Measurements from ENCODE around the gene WARS2.

Gene WARS2

DNA sequence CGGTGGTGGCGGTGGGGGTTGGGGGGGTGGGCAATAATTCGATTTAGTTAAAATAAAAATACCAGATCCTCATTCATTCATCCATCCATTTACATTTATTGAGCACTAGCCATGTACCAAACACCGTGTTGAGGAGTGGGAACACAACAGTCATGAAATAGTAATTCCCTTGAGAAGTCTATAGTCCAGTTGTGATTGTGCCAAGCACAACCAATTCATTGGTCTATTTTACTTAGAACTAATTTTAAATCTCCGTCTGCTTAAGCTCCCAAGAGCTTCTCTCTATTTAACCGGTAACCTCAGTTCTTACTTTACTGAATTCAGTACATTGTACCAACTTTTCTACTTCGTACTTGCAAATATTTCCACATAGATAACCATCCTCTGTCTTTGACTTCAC, 38.4 kb downstream of the WARS2 start:
- no peak overlapping the region for H3K27ac ChIP-seq
- TF ChIP-seq, protein P1, sequence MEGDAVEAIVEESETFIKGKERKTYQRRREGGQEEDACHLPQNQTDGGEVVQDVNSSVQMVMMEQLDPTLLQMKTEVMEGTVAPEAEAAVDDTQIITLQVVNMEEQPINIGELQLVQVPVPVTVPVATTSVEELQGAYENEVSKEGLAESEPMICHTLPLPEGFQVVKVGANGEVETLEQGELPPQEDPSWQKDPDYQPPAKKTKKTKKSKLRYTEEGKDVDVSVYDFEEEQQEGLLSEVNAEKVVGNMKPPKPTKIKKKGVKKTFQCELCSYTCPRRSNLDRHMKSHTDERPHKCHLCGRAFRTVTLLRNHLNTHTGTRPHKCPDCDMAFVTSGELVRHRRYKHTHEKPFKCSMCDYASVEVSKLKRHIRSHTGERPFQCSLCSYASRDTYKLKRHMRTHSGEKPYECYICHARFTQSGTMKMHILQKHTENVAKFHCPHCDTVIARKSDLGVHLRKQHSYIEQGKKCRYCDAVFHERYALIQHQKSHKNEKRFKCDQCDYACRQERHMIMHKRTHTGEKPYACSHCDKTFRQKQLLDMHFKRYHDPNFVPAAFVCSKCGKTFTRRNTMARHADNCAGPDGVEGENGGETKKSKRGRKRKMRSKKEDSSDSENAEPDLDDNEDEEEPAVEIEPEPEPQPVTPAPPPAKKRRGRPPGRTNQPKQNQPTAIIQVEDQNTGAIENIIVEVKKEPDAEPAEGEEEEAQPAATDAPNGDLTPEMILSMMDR (IDR thresholded peaks at IDR 0.05), result no peak
- no peak for TF ChIP-seq ZFX (IDR thresholded peaks at IDR 0.05; ENCODE audit: borderline replicate concordance)

DNA sequence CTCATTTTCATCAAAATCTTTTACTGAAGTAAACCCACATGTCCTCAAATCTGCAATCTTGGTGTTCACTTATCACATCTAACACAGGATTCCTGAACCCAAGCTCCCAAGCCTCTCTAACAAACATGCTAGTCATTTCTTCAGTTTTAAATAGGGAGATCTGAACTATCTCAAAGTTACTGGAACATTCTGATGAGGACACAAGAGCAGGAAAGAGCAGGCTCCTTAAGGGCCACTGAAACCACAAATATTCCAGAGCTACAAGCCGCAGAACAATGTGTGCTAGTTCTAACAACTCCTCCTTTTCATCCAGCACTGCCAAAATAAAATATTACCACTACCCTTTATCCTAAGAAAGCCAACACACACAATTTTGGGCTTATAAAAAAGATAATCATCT, 38.9 kb downstream of the WARS2 start:
- H3K27ac ChIP-seq, result no peak overlapping the region; the same call in 1 of the 2 replicates
- no peak for TF ChIP-seq ZFX (IDR thresholded peaks at IDR 0.05; ENCODE audit: borderline replicate concordance)
- TF ChIP-seq, protein P1 (IDR thresholded peaks at IDR 0.05), result no peak

DNA sequence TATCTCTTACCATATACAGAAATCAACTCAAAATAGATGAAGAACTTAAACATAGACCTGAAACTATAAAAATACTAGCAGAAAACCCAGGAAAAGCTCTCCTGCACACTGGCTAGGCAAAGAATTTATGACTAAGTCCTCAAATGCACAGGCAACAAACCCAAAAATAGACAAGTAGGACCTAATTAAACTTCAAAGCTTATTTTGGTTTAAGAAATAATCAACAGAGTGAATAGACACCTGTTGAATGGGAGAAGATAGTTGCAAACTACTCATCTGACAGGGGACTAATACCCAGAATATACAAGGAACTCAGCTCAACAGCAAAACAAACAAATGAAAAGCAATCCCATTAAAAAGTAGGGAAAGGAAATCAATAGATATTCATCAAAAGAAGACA, 40.7 kb downstream of the WARS2 start:
- H3K27ac ChIP-seq, result no peak overlapping the region
- TF ChIP-seq, protein P1 (IDR thresholded peaks at IDR 0.05), result no peak
- TF ChIP-seq ZFX (IDR thresholded peaks at IDR 0.05; ENCODE audit: borderline replicate concordance), result no peak

DNA sequence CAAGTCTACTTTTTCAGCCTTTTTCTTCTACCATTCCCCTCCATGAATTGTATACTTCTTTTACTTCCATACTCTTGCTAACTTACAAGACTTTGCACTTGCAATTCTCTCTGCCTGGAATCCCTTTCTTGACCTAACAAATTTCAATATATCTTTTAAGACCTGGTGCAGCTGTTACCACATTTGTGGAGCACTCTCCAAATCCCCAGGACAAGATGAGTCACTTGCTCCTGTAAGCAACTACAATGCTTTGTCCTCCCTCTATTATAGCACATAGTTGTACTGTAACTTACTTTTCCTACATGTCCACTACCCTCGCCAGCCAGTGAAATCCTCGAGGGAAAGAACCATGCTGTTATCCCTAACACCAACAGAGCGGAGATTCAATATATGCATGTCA, 43.1 kb downstream of the WARS2 start:
- no peak overlapping the region for H3K27ac ChIP-seq
- TF ChIP-seq, protein P1 (IDR thresholded peaks at IDR 0.05), result no peak
- no peak for TF ChIP-seq ZFX (IDR thresholded peaks at IDR 0.05; ENCODE audit: borderline replicate concordance)

DNA sequence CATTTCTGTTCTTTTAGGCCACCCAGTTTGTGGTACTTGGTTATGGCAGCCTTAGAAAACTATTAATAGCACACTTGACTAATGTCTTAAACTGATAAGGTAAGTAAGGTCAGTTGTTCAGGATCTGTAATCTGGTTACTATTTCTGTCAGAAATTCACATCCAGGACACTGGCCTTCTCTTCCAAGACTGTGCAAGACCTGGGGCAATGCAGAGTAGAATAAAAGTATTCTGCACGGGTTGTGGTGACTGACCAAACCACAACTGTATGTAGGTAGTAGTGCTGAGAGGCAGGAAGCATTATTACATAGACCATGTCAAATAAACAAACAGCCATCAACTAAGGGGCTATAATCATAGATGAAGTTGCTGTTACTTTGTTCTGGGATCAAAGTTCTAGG, 46.7 kb downstream of the WARS2 start:
- H3K27ac ChIP-seq, result no peak overlapping the region
- TF ChIP-seq, protein P1 (IDR thresholded peaks at IDR 0.05), result no peak
- no peak for TF ChIP-seq ZFX (IDR thresholded peaks at IDR 0.05; ENCODE audit: borderline replicate concordance)

DNA sequence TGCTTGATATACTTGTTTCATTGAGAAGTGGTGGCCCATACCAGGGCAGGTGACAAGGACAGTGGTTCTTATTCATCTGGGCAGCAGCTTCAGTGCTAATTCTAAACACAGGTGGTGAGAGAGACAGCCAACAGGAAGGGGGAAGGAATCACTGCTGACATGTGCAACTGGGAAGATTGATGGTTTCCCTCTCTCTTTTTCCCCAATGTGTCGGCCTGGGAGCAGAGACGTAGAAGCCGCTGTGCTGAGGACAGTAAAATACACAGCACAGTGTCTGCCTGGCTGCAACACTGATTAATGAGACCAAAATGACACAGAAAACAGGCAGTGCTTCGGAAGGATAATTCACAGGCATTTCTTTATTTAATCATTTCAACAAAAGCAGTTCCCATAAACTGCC, 48.8 kb downstream of the WARS2 start:
- TF ChIP-seq, protein P1 (IDR thresholded peaks at IDR 0.05), result no peak
- TF ChIP-seq ZFX (IDR thresholded peaks at IDR 0.05; ENCODE audit: borderline replicate concordance), result no peak
- H3K27ac ChIP-seq, result no peak overlapping the region

DNA sequence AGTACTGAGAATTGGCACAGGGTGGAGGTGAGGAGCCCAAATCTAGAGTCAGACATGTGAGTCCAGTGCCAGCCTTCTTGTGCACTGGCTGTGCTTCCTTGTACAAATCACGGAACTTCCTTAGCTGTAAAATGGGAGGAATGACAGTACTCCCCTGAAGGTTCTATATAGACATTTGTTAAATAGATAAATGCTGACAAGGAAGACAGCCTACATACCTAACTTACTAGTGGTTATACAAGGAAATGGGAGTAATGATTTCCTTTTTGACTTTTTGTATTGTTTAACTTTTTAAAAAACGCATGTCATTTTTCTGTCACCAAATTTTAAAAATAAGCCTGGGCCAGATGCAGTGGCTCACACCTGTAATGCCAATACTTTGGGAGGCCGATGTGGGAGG, 50.2 kb downstream of the WARS2 start:
- no peak for TF ChIP-seq ZFX (IDR thresholded peaks at IDR 0.05; ENCODE audit: borderline replicate concordance)
- TF ChIP-seq, protein P1 (IDR thresholded peaks at IDR 0.05), result no peak
- H3K27ac ChIP-seq, result no peak overlapping the region
